ENCODE results near the gene ARHGAP6. TPM values are rescaled to one million over a fixed set of nuclear protein-coding genes. Genes with fewer than 3 reads are reported as not detected.

ARHGAP6 gene
- total and polyA plus RNA-seq, 9 of the 15 experiments (the other 6 are each of a cell fraction or from before 2014, with no cell fraction given), result 12.5 to 63.6 (median 41.8) TPM

DNA sequence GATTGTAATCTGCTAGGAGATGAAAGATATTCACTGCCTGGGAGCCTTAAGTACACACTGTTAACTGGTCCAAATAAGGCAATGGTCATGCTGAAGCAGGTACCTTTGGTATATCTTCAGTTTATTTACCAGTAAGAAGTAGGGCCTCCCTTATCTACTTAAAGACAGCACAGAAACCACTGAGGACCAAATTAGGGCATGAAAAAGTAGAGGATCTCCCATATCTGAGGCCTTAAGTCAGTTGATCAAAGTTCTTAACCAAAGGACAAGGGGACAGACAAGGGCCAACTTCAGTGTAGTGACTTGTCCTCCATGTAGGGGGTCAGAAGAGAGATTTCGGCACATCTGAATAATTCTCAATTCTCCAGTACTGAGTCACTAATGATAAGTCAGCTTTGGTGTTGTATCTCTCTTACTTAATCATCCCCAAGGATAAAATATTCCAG lies 313.4 kb downstream of the ARHGAP6 start (continued):
- TF ChIP-seq FOXA3 (CRISPR knock-in tag; conservative IDR thresholded peaks at IDR 0.05 in 1 of 2, IDR thresholded peaks at IDR 0.05 in 1 of 2), result peak in 1 of 2 experiments; percentile 92; a peak in 2 of 4 replicates
- no peak for TF ChIP-seq SMAD3 (CRISPR knock-in tag; conservative IDR thresholded peaks at IDR 0.05)
- TF ChIP-seq ESRRA (IDR thresholded peaks at IDR 0.05; ENCODE audit: borderline replicate concordance, low read depth), result peak; percentile 72; the same call in 1 of the 2 replicates
- TF ChIP-seq, protein P1, sequence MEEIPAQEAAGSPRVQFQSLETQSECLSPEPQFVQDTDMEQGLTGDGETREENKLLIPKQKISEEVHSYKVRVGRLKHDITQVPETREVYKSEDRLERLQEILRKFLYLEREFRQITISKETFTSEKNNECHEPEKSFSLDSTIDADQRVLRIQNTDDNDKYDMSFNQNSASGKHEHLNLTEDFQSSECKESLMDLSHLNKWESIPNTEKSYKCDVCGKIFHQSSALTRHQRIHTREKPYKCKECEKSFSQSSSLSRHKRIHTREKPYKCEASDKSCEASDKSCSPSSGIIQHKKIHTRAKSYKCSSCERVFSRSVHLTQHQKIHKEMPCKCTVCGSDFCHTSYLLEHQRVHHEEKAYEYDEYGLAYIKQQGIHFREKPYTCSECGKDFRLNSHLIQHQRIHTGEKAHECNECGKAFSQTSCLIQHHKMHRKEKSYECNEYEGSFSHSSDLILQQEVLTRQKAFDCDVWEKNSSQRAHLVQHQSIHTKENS (CRISPR knock-in tag; IDR thresholded peaks at IDR 0.05), result no peak
- no peak for TF ChIP-seq KDM5B (IDR thresholded peaks at IDR 0.05; ENCODE audit: insufficient replicate concordance, low read depth, low read length)
- TF ChIP-seq GATA2 (CRISPR knock-in tag; IDR thresholded peaks at IDR 0.05), result peak; percentile 3; the same call in 1 of the 2 replicates
- peak; percentile 53 for TF ChIP-seq MEIS2 (IDR thresholded peaks at IDR 0.05; ENCODE audit: partially characterized antibody)
- peak in 1 of 2 experiments; percentile 55; a peak in 1 of 4 replicates for TF ChIP-seq RCOR1 (IDR thresholded peaks at IDR 0.05; ENCODE audit: borderline replicate concordance in 1 of 2, low read depth in 2 of 2, low read length in 2 of 2)
- TF ChIP-seq CHD1 (IDR thresholded peaks at IDR 0.05; ENCODE audit: low read length), result no peak
- TF ChIP-seq, protein P2, sequence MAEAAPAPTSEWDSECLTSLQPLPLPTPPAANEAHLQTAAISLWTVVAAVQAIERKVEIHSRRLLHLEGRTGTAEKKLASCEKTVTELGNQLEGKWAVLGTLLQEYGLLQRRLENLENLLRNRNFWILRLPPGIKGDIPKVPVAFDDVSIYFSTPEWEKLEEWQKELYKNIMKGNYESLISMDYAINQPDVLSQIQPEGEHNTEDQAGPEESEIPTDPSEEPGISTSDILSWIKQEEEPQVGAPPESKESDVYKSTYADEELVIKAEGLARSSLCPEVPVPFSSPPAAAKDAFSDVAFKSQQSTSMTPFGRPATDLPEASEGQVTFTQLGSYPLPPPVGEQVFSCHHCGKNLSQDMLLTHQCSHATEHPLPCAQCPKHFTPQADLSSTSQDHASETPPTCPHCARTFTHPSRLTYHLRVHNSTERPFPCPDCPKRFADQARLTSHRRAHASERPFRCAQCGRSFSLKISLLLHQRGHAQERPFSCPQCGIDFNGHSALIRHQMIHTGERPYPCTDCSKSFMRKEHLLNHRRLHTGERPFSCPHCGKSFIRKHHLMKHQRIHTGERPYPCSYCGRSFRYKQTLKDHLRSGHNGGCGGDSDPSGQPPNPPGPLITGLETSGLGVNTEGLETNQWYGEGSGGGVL (CRISPR knock-in tag; IDR thresholded peaks at IDR 0.05), result no peak
- no peak for TF ChIP-seq ZNF133 (CRISPR knock-in tag; IDR thresholded peaks at IDR 0.05)
- no peak for TF ChIP-seq NBN (IDR thresholded peaks at IDR 0.05; ENCODE audit: low read depth)
- TF ChIP-seq NR2C2 (CRISPR knock-in tag; IDR thresholded peaks at IDR 0.05), result no peak
- no peak for TF ChIP-seq NR2C2 (tag; IDR thresholded peaks at IDR 0.05)
- TF ChIP-seq ZNF785 (CRISPR knock-in tag; IDR thresholded peaks at IDR 0.05), result no peak
- no peak for TF ChIP-seq STAG1 (CRISPR knock-in tag; IDR thresholded peaks at IDR 0.05; ENCODE audit: borderline replicate concordance)
- TF ChIP-seq XRCC5 (IDR thresholded peaks at IDR 0.05; ENCODE audit: low read depth, low read length), result no peak
- TF ChIP-seq TEAD1 (CRISPR knock-in tag; IDR thresholded peaks at IDR 0.05), result 0 out of 4 replicates have a peak, but pooled peaks of 1 of the 2 experiments have one; percentile 29
- no peak for TF ChIP-seq TGIF2 (CRISPR knock-in tag; IDR thresholded peaks at IDR 0.05)
- TF ChIP-seq, protein P3, sequence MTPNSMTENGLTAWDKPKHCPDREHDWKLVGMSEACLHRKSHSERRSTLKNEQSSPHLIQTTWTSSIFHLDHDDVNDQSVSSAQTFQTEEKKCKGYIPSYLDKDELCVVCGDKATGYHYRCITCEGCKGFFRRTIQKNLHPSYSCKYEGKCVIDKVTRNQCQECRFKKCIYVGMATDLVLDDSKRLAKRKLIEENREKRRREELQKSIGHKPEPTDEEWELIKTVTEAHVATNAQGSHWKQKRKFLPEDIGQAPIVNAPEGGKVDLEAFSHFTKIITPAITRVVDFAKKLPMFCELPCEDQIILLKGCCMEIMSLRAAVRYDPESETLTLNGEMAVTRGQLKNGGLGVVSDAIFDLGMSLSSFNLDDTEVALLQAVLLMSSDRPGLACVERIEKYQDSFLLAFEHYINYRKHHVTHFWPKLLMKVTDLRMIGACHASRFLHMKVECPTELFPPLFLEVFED (CRISPR knock-in tag; conservative IDR thresholded peaks at IDR 0.05), result no peak
- peak; percentile 86 for TF ChIP-seq EP300 (IDR thresholded peaks at IDR 0.05; ENCODE audit: low read length)
